GM10266 (cell line): ENCODE results near the gene SCFD2.

Experiments
- DNase-seq: peaks from one replicate; pipeline ENCODE4 v3.0.0; 2012; ENCODE audit errors: extremely low spot score
- TF ChIP-seq, protein P1 (sequence below): IDR thresholded peaks from 2 replicates; pipeline ENCODE4 v1.5.1; 2012; ENCODE audit warnings: mild to moderate bottlenecking, low read depth; ENCODE audit not compliant: control insufficient read depth, insufficient read depth; ENCODE audit errors: missing control alignments

The SCFD2 gene

DNA sequence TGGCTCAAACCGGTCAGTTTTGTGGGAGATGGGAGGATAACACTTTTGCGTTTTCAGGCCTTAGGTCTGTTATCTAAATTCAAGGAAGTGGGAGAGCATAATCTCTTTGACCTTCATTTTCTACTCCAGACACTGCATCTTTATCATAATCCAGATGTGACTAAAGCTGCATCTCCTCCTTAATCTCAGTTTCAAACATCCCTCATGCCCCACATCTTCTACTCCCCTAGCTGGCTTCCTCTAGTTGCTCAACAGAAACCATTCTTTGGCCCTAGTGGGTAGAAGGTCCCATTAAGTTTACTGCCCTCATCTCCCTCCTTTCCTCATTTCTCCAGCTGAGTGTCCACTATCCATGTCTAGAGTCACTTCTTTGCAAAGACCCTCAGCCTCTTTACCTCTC, 522.5 kb downstream of the SCFD2 start:
- no peak for DNase-seq
- TF ChIP-seq, protein P1, sequence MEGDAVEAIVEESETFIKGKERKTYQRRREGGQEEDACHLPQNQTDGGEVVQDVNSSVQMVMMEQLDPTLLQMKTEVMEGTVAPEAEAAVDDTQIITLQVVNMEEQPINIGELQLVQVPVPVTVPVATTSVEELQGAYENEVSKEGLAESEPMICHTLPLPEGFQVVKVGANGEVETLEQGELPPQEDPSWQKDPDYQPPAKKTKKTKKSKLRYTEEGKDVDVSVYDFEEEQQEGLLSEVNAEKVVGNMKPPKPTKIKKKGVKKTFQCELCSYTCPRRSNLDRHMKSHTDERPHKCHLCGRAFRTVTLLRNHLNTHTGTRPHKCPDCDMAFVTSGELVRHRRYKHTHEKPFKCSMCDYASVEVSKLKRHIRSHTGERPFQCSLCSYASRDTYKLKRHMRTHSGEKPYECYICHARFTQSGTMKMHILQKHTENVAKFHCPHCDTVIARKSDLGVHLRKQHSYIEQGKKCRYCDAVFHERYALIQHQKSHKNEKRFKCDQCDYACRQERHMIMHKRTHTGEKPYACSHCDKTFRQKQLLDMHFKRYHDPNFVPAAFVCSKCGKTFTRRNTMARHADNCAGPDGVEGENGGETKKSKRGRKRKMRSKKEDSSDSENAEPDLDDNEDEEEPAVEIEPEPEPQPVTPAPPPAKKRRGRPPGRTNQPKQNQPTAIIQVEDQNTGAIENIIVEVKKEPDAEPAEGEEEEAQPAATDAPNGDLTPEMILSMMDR = no peak

DNA sequence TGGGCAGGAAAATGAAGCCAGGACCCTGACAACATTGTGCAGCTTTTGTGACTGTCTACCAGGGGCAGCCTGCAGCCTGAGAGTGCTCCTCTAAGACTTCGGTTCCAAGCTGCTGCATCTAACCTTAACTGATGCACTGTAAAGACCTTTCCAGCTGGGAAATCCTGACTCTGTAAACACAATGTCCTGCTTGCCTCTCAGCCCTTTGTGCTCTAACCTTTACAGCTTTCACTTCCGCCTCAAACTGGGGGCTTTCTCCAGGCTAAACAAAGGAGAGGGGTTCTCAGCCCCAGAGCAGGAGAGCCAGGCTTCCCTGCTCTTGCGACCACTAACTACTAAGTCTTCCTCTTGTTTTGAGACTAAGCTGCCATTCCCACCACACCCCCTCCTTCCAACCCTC, 523.1 kb downstream of the SCFD2 start:
- TF ChIP-seq, protein P1 = no peak
- no peak for DNase-seq

DNA sequence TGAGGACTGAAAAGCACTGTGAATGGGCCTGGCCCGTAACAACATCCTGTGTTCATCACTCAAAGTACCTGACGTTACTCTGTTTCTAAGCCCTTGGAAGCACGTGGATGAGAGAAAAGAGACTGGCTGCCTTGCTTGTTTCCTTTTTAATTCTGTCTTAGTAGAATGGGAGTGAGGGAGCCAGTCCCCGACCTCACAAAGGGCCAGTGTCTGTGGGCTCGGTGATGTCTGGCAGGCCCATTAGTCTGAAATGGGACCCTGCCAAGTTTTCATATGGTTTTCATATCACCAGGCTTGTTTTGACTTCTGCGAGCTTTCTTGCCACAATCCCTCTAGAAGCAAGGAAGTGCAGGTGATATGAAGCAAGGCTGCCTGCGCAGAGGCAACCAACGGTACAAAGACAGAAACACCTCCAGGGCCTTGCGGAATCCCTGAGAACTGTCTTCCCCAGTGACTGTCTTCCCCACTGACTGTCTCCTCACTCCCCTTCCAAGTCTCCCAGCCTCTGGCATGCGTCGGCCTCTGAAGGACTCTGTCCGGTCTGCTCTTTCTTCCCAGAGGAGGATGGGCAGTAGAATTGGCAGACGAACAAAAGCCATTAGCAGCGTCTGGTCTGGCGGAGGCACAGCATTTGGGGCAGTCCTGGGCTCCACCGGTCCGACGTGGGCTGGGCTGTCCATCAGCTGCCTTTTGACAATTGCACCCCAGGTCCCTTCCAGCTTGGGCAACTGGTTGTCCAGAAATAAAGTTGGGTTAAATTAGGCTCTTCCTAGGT, 524.0 kb downstream of the SCFD2 start:
- TF ChIP-seq, protein P1 = no peak
- DNase-seq = no peak

DNA sequence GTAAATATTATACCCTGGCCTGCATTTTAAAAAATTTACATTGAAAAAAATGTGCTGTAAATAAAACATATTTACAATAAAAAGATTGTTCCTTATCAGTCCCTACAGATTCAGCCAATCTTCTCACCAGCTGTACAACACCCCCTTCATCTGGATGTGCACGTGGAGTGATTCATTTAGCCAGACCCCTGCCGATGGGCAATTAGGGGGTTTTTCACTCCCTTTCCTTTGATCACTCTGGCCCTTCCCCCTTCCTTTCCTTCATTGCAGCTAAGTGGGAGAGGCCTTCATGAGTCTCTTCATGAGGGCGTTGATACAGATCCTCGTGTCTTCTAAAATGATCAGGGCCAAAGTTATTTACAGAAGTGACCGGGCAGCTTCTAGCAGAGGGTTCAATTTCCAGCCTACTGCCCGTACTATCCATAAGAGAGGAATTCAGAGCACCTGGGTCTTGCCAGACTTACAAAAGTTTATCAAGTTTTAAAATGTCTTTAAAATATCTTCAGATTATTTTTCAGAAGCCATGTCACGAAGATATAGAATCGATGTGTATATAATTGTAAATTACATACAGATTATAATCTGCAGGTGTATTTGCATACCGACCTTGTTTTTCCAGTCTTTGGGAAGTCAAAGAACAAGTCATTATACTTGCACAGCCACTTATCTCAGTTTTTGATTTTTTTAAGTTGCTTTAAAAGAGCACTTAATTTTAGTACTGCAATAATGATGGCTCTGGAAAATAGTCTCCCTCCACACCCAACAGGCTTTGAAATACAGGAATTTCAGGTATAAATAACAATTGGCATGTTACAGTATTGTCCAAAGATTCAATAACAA, 525.1 kb downstream of the SCFD2 start:
- TF ChIP-seq, protein P1 = no peak
- no peak for DNase-seq

DNA sequence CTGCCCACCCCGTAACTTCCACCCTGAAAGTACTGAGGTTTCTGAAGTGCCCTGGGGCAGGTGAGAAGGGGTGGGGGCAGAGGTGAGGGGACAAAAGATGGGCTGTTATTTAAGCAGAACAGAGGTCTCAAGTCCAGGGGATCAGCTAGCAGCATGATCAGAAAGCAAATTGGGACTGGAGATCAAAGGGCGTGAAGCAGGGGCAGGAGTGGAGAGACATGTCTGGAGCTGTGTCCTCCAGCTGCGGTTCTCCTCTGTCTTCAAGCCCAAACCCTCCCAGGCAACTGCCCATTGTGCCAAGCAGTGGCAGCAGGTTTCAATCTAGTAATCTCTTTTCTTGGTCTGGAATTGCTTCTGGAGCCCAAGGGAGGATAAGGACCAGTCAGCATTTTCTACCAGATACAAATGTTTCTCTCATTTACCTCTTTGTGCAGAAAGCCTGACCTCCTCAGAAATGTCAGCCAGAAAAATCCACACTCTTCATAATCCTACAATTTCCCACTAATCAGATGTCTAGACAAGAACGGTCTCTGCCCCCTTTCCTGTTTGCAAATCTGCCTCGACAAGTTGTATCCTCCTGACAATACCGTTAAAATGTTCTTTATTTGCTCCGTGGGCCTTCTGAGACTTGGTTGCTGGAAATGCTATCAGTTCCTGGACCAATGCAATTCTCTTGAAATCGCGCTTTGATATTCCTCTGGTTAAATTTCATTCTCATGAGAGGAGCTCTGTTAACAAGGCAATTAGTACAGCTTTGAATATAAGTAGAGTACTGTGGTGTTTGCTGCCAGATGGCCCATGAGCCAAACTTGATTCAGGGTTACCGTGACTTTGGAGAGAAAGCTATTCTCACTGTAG, 526.9 kb downstream of the SCFD2 start:
- DNase-seq = no peak
- TF ChIP-seq, protein P1 = no peak

DNA sequence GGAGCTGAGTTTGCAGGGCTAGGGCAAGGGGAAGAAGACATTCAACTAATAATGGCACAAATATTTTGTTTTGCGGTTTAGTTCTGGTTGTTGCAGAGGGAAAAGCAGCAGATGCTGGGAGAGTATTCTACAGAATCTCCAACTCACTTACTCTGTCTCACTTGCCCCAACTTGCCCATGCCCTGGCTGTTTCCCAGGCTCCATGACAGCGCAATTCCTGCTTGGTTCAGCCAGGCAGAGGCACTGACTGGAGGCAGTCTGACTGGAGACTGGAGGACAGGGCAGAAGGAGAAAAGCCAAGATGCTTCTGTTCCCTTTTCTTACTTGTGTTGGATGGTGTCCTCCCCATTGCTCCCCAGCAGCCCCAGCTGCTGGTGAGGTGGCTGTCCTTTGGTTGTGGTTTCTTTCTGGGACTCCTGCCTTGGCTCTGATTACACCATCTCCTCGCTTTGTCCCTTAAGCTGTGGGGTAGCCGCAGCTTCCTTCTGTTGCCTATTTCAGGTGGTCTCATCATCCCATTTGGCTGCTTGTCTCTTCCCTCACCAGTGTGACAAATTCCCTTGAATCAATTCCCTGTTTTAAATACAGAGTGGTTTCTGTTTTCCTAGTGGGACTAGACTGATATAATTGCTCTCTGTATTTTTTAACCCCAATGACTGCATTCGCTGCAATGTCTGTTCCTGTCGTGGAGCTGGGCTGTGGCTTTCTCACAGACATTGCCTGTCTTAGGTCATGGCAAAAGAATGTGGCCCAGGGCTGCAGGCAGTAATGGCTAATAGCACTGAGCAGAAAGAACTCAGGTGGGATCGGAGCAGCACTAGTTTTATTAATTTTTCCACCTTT, 527.9 kb downstream of the SCFD2 start:
- TF ChIP-seq, protein P1 = no peak

More for the DNA sequence above, 527.9 kb downstream of the SCFD2 start:
- no peak for DNase-seq
